Upper lobe of right lung (tissue), 1 donor: ENCODE data around the gene MRPS6. TPM values are rescaled to one million over a fixed set of nuclear protein-coding genes. Genes with fewer than 3 reads are reported as not detected.

Experiments used
- ATAC-seq: fragments of 200-7000 bp; cut with Tn5 transposase; one replicate; pipeline ENCODE4 v1.9.1; 2020; ENCODE audit warnings: mild to moderate bottlenecking, moderate library complexity
- DNase-seq: peaks from one replicate; pipeline ENCODE4 v3.0.0-alpha.2; 2020
- H3K27ac ChIP-seq: fragments of 200-600 bp; one replicate; pipeline ENCODE4 v1.8.0; 2022
- H3K27me3 ChIP-seq: fragments of 200-600 bp; one replicate; pipeline ENCODE4 v1.8.0; 2022; ENCODE audit warnings: mild to moderate bottlenecking
- H3K36me3 ChIP-seq: fragments of 200-600 bp; one replicate; pipeline ENCODE4 v1.8.0; 2022
- H3K4me1 ChIP-seq: fragments of 200-600 bp; one replicate; pipeline ENCODE4 v1.8.0; 2022
- H3K4me3 ChIP-seq: fragments of 200-600 bp; one replicate; pipeline ENCODE4 v1.8.0; 2022; ENCODE audit warnings: mild to moderate bottlenecking
- H3K9me3 ChIP-seq: fragments of 200-600 bp; one replicate; pipeline ENCODE4 v1.8.0; 2022
- intact Hi-C: fragments of 100-400 bp; cut with DNase I; formaldehyde crosslinking; loops from one replicate; pipeline ENCODE4 v1.11.0; 2022
- total RNA-seq: library from RNA; stranded (reverse); fragmentation: NEBNext Ultra II Directional; extraction: Animal tissue kit (Norgen Biotek cat#: 25700); gene quantifications from one replicate; pipeline ENCODE4 v1.2.1, GENCODE V29; 2021
- TF ChIP-seq, protein P1 (sequence below): fragments of 200-600 bp; IDR thresholded peaks from one replicate; pipeline ENCODE4 v1.8.0; 2022; ENCODE audit warnings: antibody characterized with exemption
- donor health status: DM: no; HTN: yes; CAD: no; lungs with severe emphysema.

MRPS6 gene
- total RNA-seq, 1 donor from 2014 or later: 57.6 TPM

DNA sequence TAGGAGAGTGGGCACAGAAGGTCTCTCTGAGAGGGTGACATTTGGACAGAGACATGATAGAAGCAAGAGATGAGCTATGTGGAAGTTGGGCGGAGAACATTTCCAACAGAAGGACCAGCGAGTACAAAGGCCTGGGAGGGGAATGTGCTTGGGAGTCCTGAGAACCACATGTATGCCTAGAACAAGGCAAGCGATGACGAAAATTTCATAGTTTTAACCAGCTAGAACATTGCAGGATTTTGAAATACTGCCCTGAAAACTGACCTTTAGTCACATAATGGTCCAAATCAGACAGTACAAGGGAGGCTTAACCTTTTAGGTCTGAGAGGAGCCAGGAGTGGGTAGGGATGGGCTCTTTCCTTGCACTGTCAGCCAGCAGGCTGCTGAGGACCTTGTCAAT is 68.0 kb downstream of the MRPS6 start:
- ATAC-seq (no peak), DNase-seq (no peak)
- intact Hi-C loops: no loop called here
- Histone ChIP-seq H3K27ac (no peak overlapping the region), H3K9me3 (no peaks in the 10 kb centered on the region), H3K27me3 (no peaks in the 10 kb centered on the region), H3K4me1 (peaks cover 4% of the 10 kb centered on the region), H3K36me3 (peaks cover 19% of the 10 kb centered on the region), H3K4me3 (no peak overlapping the region)
- TF ChIP-seq, protein P1, sequence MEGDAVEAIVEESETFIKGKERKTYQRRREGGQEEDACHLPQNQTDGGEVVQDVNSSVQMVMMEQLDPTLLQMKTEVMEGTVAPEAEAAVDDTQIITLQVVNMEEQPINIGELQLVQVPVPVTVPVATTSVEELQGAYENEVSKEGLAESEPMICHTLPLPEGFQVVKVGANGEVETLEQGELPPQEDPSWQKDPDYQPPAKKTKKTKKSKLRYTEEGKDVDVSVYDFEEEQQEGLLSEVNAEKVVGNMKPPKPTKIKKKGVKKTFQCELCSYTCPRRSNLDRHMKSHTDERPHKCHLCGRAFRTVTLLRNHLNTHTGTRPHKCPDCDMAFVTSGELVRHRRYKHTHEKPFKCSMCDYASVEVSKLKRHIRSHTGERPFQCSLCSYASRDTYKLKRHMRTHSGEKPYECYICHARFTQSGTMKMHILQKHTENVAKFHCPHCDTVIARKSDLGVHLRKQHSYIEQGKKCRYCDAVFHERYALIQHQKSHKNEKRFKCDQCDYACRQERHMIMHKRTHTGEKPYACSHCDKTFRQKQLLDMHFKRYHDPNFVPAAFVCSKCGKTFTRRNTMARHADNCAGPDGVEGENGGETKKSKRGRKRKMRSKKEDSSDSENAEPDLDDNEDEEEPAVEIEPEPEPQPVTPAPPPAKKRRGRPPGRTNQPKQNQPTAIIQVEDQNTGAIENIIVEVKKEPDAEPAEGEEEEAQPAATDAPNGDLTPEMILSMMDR: no peak

DNA sequence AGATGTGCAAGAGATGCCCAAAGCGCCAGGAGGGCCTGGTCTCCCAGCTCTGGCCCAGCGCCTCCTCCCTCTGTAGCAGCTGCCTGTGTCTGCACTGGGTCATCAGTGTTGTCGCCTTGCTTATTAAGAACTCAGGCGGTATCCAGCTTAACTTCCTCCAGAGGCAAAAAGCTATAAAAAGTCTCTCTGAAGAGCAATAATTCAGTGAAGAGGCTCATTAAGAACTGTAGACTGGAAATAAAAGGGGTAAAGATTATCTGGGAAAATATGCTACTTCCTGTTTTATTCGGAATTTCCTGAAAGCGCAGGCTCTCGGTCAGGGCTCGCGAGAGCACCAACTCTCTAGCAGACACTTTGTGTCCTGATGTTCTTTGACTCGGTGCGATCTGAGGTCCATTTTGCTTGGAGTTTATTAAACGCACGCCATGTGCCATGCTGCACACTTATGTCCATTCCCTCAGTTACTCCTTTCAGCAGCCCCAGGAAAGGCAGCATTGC is 70.4 kb downstream of the MRPS6 start:
- Histone ChIP-seq H3K27me3 (no peaks in the 10 kb centered on the region), H3K4me1 (peaks cover 4% of the 10 kb centered on the region), H3K4me3 (no peak overlapping the region), H3K27ac (no peak overlapping the region), H3K9me3 (no peaks in the 10 kb centered on the region), H3K36me3 (peaks cover 19% of the 10 kb centered on the region)
- TF ChIP-seq, protein P1: no peak
- DNase-seq (no peak), ATAC-seq (no peak)
- intact Hi-C loops: no loop called here

DNA sequence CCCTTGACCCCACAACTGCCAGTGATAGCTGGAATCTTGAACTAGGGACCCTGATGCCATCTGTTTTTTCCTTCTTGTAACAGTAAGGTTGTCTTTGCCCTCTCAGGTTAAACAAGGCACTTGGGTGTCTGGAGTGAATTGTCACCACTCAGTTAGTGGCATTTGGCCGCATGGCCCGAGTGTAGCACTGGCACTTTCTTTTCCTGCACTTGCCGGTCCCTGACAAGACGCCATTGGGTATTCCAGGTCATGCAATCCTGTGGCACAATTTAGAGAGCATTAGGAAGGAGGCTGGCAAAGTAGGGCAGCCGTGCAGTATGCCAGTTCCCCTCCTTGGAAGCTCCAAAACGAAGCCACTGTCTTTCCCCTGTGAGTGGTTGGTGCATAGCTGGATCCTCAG is 70.8 kb downstream of the MRPS6 start:
- Histone ChIP-seq H3K27ac (no peak overlapping the region), H3K4me1 (peaks cover 4% of the 10 kb centered on the region), H3K27me3 (no peaks in the 10 kb centered on the region), H3K36me3 (peaks cover 19% of the 10 kb centered on the region), H3K9me3 (no peaks in the 10 kb centered on the region), H3K4me3 (no peak overlapping the region)
- TF ChIP-seq, protein P1: no peak
- intact Hi-C loops: no loop called here
- ATAC-seq (no peak), DNase-seq (no peak)

DNA sequence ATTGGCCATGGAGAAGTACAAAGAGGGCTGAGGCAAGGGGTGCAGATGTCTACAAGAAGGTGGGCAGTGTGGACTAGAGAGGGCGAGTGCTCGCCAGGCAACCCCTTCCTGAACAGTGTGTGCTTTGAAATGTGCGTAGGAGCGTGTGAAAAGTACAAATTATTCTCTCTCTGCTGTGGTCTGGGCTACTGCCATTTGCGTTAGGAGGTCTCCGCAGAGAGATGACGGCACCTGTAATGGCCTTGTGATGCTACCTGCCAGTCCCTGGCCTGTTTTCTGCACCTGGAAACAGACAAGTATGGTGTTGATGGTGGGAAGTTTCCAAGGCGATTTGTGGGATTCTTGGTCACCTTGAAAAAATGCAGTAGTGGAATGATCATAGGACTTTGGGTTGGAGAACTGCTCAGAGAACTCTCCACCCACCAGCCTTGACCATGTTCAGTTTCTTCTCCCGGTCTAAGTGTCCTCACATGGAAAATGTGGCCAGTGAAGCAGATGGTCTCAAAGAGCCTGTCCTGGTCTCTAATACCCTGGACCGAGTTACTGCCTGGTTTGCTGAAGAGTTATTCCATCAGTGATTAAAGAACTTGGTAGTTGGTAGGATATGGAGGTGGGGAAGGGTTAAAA is 74.5 kb downstream of the MRPS6 start:
- TF ChIP-seq, protein P1: no peak
- H3K9me3 ChIP-seq: no peaks in the 10 kb centered on the region
- H3K36me3 ChIP-seq: peaks cover 12% of the 10 kb centered on the region
- H3K27ac ChIP-seq: no peak overlapping the region
- no peaks in the 10 kb centered on the region for H3K27me3 ChIP-seq
- DNase-seq (no peak), ATAC-seq (no peak)
- no peak overlapping the region for H3K4me3 ChIP-seq
- intact Hi-C loops: no loop called here
- H3K4me1 ChIP-seq: peaks cover 4% of the 10 kb centered on the region

DNA sequence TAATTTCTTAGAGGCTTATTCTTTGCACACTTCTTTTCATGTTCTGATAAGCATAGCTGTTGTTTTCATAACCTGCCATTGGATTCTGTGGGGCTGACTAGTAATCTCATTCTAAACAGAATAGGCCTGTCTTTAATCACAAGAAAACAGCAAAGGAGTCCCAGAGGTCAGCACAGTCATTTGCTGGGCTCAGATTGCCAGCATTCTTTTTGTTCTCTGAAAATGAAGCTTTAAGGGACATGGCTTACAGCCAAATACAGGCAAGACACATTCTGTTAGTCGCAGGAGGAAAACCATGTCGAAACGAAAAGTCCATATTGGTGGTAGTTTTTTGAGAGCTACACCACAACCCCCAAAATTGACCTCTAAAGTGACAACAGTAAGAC is 75.0 kb downstream of the MRPS6 start:
- H3K27ac ChIP-seq: no peak overlapping the region
- no peaks in the 10 kb centered on the region for H3K27me3 ChIP-seq
- TF ChIP-seq, protein P1: no peak
- intact Hi-C loops: no loop called here
- H3K4me3 ChIP-seq: no peak overlapping the region
- DNase-seq (no peak), ATAC-seq (no peak)
- H3K9me3 ChIP-seq: no peaks in the 10 kb centered on the region
- peaks cover 2% of the 10 kb centered on the region for H3K4me1 ChIP-seq
- H3K36me3 ChIP-seq: peaks cover 7% of the 10 kb centered on the region
